GM23338 (cell line): ENCODE data around the gene CSNK1E.

Experiments
- CREB1 ChIP-seq: fragments of 250-450 bp; sonication (Bioruptor Pico); IDR thresholded peaks from 2 replicates; pipeline ENCODE4 v1.5.0; 2020; ENCODE audit warnings: low read depth, mild to moderate bottlenecking, moderate library complexity
- CTCF ChIP-seq, 2 experiments: fragments of 200-600 bp in 1 of 2; sonication (generic) in 1 of 2; conservative IDR thresholded peaks; 2 replicates each; pipeline versions ENCODE4 v1.5.1 to v1.6.1; 2016 to 2017; ENCODE audit warnings: antibody characterized with exemption in 2 of 2, low read depth in 2 of 2, mild to moderate bottlenecking in 2 of 2, moderate library complexity in 1 of 2
- EZH2 ChIP-seq: fragments of 200-600 bp; sonication (generic); IDR thresholded peaks from one replicate; pipeline ENCODE4 v1.8.0; 2017; ENCODE audit warnings: antibody characterized with exemption, mild to moderate bottlenecking, low read depth; ENCODE audit not compliant: unreplicated experiment
- EZH2phosphoT487 ChIP-seq: fragments of 200-600 bp; sonication (generic); IDR thresholded peaks from one replicate; pipeline ENCODE4 v1.8.1; 2018; ENCODE audit warnings: antibody characterized with exemption; ENCODE audit not compliant: unreplicated experiment
- JUNB ChIP-seq: IDR thresholded peaks from one replicate; pipeline ENCODE4 v1.6.1; 2016; ENCODE audit warnings: antibody characterized with exemption; ENCODE audit not compliant: unreplicated experiment
- POLR2AphosphoS5 ChIP-seq: IDR thresholded peaks from 2 replicates; pipeline ENCODE4 v1.6.1; 2016; ENCODE audit warnings: antibody characterized with exemption, low read depth
- REST ChIP-seq: IDR thresholded peaks from one replicate; pipeline ENCODE4 v1.6.1; 2018; ENCODE audit warnings: antibody characterized with exemption; ENCODE audit not compliant: unreplicated experiment

- TF ChIP-seq CTCF (conservative IDR thresholded peaks at IDR 0.05; ENCODE audit: low read depth in 2 of 2) (no peak), EZH2 (no peak), POLR2AphosphoS5 (no peak), JUNB (no peak), CREB1 (no peak), EZH2phosphoT487 (no peak), REST (no peak)
Measured at GRCh38 chr22:38271927-38272372, 45.3 kb downstream of the CSNK1E start.
